ENCODE measurements around the gene SERTAD2. TPM values are rescaled to one million over a fixed set of nuclear protein-coding genes. Genes with fewer than 3 reads are reported as not detected.

Gene SERTAD2
- total RNA-seq, 1 donor from 2014 or later, result 9.8 TPM

DNA sequence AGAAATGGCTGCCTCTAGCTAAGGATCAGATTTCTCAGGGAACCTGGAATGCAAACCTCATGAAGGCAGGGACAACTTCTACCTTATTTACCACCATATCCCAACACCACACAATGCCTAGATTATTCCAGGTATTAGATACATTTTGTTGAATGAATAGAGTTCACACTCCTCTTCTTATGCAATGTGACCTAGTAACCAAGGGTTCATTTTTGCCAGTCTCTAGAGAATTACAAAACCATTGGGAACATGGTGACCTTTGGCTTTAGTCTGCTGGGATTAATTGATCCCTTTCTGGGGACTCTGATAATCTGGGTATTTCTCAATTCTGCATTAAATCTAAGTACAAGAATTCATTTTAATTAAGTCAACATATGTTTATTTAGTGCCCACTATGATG, 35.2 kb upstream of the SERTAD2 start:
- Mint-ChIP-seq H3K27me3 (ENCODE audit: unreplicated experiment) (no peaks in the 10 kb centered on the region), H3K27ac (ENCODE audit: unreplicated experiment) (no peak overlapping the region), H3K9me3 (ENCODE audit: unreplicated experiment) (no peaks in the 10 kb centered on the region), H3K4me3 (ENCODE audit: unreplicated experiment) (no peak overlapping the region), H3K36me3 (ENCODE audit: low read depth, unreplicated experiment) (no peaks in the 10 kb centered on the region), H3K4me1 (ENCODE audit: unreplicated experiment) (no peaks in the 10 kb centered on the region)
- TF ChIP-seq, protein P1, sequence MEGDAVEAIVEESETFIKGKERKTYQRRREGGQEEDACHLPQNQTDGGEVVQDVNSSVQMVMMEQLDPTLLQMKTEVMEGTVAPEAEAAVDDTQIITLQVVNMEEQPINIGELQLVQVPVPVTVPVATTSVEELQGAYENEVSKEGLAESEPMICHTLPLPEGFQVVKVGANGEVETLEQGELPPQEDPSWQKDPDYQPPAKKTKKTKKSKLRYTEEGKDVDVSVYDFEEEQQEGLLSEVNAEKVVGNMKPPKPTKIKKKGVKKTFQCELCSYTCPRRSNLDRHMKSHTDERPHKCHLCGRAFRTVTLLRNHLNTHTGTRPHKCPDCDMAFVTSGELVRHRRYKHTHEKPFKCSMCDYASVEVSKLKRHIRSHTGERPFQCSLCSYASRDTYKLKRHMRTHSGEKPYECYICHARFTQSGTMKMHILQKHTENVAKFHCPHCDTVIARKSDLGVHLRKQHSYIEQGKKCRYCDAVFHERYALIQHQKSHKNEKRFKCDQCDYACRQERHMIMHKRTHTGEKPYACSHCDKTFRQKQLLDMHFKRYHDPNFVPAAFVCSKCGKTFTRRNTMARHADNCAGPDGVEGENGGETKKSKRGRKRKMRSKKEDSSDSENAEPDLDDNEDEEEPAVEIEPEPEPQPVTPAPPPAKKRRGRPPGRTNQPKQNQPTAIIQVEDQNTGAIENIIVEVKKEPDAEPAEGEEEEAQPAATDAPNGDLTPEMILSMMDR (IDR thresholded peaks at IDR 0.05; ENCODE audit: unreplicated experiment), result no peak
- no peak for DNase-seq (ENCODE audit: low spot score)

DNA sequence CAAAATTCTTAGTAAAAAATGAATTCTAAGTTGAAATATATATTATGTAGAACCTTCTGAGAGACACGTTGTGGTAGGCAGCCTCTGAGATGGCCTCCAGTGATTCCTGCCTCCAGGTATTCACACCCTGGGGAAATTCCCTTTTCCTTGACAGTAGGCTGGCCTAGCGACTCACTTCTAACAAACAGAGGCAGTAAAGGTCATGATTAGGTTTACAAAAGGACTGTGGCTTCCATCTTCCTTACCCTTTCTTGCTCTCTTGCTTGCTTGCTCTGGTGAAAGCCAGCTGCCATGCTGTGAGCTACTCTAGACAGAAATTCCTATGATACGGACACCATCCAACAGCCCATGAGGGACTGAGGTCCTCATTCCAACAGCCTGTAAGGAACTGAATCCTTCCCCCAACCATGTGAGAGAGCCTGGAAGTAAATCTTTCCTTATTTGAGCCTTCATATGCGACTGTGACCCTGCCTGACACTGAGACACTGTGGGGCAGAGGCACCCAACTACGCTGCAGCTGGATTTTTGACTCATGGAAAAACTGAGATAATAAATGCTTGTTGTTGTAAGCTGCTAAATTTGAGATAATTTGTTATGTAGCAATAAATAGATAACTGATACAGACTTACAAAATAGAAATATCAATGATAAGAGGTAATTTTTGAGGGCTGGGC, 32.7 kb upstream of the SERTAD2 start:
- TF ChIP-seq, protein P1 (IDR thresholded peaks at IDR 0.05; ENCODE audit: unreplicated experiment), result no peak
- no peaks in the 10 kb centered on the region for H3K4me1 Mint-ChIP-seq (ENCODE audit: unreplicated experiment)
- no peaks in the 10 kb centered on the region for H3K36me3 Mint-ChIP-seq (ENCODE audit: low read depth, unreplicated experiment)
- no peak for DNase-seq (ENCODE audit: low spot score)
- no peaks in the 10 kb centered on the region for H3K27me3 Mint-ChIP-seq (ENCODE audit: unreplicated experiment)
- H3K4me3 Mint-ChIP-seq (ENCODE audit: unreplicated experiment), result no peak overlapping the region
- no peak overlapping the region for H3K27ac Mint-ChIP-seq (ENCODE audit: unreplicated experiment)
- H3K9me3 Mint-ChIP-seq (ENCODE audit: unreplicated experiment), result no peaks in the 10 kb centered on the region

DNA sequence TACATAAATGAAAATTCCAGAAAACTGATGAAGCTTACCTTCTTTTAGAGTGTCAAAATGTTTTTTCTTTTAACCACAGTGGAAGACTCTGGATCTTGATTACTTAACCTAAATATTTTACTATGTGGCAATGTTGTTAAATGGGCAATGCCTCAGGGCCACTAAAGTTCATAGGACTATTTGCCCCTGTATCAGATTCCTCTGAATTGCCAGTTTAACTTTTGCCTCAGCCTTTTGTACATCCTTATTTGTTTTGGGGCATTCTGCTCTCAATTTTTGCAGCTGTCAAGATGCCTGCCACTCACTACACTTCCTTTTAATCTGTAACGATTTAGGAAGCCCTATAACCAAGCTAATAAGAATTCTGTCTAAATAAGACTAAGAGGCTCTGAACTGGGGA, 31.7 kb upstream of the SERTAD2 start:
- no peaks in the 10 kb centered on the region for H3K4me1 Mint-ChIP-seq (ENCODE audit: unreplicated experiment)
- TF ChIP-seq, protein P1 (IDR thresholded peaks at IDR 0.05; ENCODE audit: unreplicated experiment), result no peak

DNA sequence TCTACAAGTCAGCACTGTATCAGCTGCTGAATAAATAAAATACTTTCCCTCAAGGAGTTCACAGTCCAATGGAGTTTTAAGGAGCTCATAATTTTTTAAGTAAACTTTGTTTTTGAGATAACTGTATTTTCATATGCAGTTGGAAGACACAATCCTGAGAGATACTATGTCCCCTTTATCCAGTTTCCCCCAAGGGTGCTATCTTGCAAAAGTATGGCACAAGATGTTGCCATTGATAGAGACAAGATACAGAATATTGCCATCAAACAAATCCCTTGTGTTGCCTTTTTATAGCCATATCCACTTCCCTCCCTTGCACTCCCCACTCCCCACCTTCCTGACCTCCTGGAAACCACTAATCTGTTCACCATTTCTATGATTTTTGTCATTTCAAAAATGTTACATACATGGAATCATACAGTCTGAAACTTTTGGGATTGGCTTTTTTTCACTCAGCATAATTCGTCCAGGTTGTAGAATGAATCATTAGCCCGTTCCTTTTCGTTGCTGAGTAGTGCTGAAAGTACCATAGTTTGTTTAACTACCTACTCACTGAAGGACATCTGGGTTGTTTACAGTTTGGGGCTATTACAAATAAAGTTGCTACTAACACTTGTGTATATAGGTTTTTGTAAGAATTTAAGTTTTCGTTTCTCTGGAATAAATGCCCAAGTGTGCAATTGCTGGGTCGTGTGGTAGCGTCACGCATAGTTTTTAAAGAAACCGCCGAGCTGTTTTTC, 30.2 kb upstream of the SERTAD2 start:
- H3K36me3 Mint-ChIP-seq (ENCODE audit: low read depth, unreplicated experiment), result no peaks in the 10 kb centered on the region
- H3K27ac Mint-ChIP-seq (ENCODE audit: unreplicated experiment), result no peak overlapping the region
- no peaks in the 10 kb centered on the region for H3K4me1 Mint-ChIP-seq (ENCODE audit: unreplicated experiment)
- H3K4me3 Mint-ChIP-seq (ENCODE audit: unreplicated experiment), result no peak overlapping the region
- H3K9me3 Mint-ChIP-seq (ENCODE audit: unreplicated experiment), result no peaks in the 10 kb centered on the region
- TF ChIP-seq, protein P1 (IDR thresholded peaks at IDR 0.05; ENCODE audit: unreplicated experiment), result no peak
- no peak for DNase-seq (ENCODE audit: low spot score)
- no peaks in the 10 kb centered on the region for H3K27me3 Mint-ChIP-seq (ENCODE audit: unreplicated experiment)

More for the DNA sequence above, 31.7 kb upstream of the SERTAD2 start:
- H3K27me3 Mint-ChIP-seq (ENCODE audit: unreplicated experiment), result no peaks in the 10 kb centered on the region
- H3K27ac Mint-ChIP-seq (ENCODE audit: unreplicated experiment), result no peak overlapping the region
- DNase-seq (ENCODE audit: low spot score), result no peak
- no peaks in the 10 kb centered on the region for H3K9me3 Mint-ChIP-seq (ENCODE audit: unreplicated experiment)
- no peak overlapping the region for H3K4me3 Mint-ChIP-seq (ENCODE audit: unreplicated experiment)
- H3K36me3 Mint-ChIP-seq (ENCODE audit: low read depth, unreplicated experiment), result no peaks in the 10 kb centered on the region

DNA sequence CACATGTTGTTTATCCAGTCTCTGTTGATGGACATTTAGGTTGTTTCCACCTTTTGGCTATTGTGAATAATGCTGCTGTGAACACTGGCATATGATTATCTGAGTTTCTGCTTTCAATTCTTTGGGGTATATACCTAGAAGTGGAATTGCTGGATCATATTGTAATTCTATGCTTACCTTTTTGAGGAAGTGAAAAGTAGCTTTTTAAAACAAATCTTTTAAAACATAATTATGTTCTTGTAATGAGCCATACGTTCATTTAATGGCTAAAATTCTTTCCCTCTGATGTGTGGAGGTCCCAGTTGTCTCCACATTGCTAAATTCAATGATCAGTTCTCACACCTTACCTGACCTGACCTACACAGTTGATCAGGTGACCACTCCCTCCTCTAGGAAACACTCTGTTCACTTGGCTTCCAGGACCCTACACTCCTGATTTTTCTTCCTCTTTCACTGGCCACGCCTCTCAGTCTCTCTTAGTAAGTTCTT, 27.8 kb upstream of the SERTAD2 start:
- DNase-seq (ENCODE audit: low spot score), result no peak
- no peaks in the 10 kb centered on the region for H3K4me1 Mint-ChIP-seq (ENCODE audit: unreplicated experiment)
- no peaks in the 10 kb centered on the region for H3K9me3 Mint-ChIP-seq (ENCODE audit: unreplicated experiment)
- H3K27me3 Mint-ChIP-seq (ENCODE audit: unreplicated experiment), result peaks cover 3% of the 10 kb centered on the region
- TF ChIP-seq, protein P1 (IDR thresholded peaks at IDR 0.05; ENCODE audit: unreplicated experiment), result no peak
- H3K36me3 Mint-ChIP-seq (ENCODE audit: low read depth, unreplicated experiment), result no peaks in the 10 kb centered on the region
- H3K4me3 Mint-ChIP-seq (ENCODE audit: unreplicated experiment), result no peak overlapping the region
- no peak overlapping the region for H3K27ac Mint-ChIP-seq (ENCODE audit: unreplicated experiment)

Data from endothelial cell (in vitro differentiated cells).